Measurements from ENCODE around the gene MLN.

Gene MLN

GRCh38 chr6:33803571-33804053, at the start of gene MLN:
TSS of gene MLN (minus strand) at chr6:33804003. CDS start at chr6:33801163, 2,840 bp downstream.
- no peak for DNase-seq

GRCh38 chr6:33853026-33853425, 49.2 kb upstream of the MLN start:
- DNase-seq = no peak

DNA sequence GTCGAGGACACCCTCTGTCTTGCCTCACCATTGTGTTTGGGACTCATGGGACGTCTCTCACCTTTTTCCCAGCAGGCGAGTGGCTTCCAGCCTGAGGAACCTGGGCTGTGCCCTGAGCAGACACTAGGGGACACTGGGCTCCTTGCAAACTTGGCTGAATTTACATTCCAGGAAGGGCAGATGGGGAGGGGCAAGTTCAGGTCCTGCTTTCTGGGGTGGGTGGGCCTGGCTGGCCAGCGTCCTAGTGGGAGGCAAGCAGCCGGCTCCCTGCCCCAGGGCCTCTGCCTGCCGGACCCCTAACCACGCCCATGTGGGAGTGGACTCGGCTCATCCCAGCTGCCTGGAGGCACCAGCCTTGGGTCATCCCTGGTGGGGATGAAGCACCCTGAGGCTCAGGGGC, 48.2 kb upstream of the MLN start:
- DNase-seq = no peak

DNA sequence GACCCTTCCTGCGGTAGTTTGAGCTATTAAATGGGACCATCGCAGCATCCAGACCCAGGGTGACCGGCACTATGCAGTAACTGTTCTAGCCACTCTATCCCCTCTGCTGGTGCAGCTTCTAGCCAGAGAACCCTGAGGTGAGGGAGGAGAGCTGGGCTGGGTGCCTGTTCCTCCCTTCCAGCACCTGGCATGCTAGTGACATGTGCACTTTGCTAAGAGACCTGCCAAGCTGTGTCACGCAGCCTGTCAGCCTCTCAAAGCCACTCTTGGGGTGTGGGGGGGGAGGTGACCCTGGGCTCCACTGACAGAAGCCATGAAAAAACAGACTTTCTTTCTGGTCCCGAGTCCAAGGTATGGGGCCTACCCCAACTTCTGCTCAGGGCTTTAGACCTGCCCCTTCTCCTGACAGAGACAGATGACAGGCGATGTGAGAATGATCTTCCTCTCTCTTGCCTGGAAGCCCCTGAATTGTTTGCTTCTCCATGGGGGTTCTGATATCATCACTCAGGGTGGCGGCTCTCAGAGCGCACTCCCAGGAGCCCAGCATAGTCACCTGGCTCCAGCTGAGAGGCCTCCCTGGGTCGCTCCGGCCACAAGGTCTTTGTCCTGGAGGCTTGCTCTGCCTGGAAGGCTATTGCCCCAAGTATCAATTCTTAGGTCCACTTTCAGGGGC, 47.2 kb upstream of the MLN start:
- no peak for DNase-seq

DNA sequence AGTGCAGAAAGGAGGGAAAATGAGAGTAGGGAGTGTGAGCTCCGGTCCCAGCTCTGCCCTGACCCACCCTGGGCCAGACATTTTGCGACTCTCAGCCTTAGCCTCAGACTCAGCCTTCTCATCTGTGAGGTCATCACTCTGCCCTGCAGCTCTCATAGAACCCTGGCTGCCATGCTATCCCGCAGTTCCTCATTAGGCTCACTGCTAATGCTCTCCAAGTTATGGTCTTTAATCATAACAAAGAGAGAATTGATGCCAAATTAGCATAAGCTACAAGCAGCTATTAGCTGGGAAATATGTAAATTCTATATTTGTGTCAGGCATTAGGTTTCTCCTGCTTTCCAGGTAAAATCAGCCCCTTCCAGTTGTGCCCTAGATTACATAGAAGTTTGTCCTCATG, 46.5 kb upstream of the MLN start:
- no peak for DNase-seq

- DNase-seq = no peak
Observed at GRCh38 chr6:33849500-33850075, 45.8 kb upstream of the MLN start.

- DNase-seq = no peak
Observed at GRCh38 chr6:33848484-33848883, 44.7 kb upstream of the MLN start.

DNA sequence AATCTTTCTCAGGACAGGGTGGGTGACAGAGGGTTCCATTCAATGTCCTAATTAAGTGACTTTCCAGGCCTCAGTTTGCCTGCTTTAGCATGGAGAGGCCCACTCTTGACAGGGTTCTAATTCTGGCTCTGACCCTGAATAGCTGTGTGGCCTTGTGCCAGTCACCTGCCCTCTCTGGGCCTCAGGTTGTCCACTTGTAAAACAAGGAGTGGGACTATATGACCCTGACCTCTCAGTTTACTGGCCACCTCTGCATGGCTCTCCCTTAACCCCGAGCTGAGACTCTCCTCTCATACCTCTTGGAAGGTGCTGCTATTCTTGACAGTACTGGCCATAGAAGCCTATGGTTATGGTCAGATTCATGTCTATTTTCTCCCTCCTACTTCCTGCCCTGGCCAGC, 44.1 kb upstream of the MLN start:
- DNase-seq = no peak

DNA sequence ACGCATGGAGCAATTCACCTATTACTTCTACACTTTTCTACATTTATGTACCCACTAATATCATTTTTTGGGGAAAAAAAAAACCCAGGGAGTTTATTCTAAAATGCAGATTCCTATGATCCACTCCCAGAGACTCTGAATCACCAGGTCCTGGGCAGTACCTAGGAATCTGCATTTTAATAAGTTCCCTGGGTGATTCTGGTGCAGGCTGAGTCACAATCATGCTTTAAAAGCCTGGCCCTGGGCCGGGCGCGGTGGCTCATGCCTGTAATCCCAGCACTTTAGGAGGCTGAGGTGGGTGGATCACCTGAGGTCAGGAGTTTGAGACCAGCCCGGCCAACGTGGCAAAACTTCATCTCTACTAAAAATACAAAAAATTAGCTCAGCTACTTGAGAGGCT, 43.3 kb upstream of the MLN start:
- no peak for DNase-seq

DNA sequence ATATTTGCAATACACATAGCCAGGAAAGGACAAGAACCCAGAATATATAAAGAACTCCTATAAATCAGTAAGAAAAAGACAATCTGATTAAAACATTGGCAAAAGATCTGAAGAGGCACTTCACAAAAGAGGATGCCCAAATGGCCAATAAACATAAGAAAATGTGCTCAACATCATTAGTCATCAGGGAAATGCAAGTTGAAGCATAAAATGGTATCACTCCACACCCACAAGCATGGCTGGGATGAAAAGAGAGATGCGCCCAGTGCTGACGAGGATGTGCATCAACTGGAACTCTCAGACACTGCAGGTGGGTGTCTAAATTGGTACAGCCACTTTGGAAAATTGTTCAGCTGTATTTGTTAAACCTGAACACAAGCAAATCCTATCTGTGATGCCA, 42.4 kb upstream of the MLN start:
- no peak for DNase-seq

GRCh38 chr6:33845031-33845745, 41.4 kb upstream of the MLN start:
- no peak for DNase-seq

GRCh38 chr6:33843131-33844121, 39.6 kb upstream of the MLN start:
- no peak for DNase-seq

GRCh38 chr6:33841868-33842267, 38.1 kb upstream of the MLN start:
- DNase-seq = no peak

DNA sequence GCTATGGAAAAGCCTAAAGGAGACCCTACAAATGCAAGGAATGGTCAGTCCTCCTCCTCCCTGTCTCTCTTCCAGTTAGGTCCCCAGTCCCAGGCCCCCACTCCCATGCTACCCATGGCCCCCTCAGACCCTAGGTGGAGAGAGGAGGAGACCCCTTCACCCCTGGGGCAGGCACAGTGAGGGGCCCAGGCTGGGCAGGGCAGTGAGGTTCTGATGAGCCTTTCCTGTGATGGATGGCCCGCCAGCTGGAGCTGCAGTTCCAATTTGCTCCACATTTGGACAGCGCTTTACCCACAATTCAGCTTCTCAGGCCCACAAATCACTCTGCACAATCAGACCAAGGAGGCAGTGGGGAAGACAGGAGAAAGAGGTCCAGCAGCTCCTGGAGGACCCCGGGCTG, 37.3 kb upstream of the MLN start:
- DNase-seq = no peak

GRCh38 chr6:33840048-33840926, 36.5 kb upstream of the MLN start:
- peak; percentile 36 to 45 for DNase-seq

GRCh38 chr6:33839399-33840047, 35.7 kb upstream of the MLN start:
- DNase-seq = no peak

DNA sequence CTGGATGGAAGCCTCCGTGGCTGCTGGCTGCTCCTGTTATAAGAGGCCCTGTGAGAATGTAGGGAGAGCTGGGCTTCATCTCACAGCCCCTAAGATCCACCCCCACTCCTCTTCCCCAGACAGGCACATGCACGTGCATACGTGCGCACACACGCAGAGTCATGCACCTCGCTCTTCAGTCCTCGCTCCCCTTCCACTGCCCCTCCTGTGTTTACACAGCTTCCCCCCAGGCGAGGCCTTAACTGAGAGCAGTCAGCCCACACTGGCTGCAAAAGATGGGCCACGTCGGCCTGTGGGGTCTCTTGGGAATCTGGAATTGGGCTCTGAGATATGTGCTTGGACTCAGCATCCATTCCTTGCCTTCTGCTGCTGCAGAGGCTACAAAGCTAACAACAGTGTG, 35.2 kb upstream of the MLN start:
- no peak for DNase-seq

DNA sequence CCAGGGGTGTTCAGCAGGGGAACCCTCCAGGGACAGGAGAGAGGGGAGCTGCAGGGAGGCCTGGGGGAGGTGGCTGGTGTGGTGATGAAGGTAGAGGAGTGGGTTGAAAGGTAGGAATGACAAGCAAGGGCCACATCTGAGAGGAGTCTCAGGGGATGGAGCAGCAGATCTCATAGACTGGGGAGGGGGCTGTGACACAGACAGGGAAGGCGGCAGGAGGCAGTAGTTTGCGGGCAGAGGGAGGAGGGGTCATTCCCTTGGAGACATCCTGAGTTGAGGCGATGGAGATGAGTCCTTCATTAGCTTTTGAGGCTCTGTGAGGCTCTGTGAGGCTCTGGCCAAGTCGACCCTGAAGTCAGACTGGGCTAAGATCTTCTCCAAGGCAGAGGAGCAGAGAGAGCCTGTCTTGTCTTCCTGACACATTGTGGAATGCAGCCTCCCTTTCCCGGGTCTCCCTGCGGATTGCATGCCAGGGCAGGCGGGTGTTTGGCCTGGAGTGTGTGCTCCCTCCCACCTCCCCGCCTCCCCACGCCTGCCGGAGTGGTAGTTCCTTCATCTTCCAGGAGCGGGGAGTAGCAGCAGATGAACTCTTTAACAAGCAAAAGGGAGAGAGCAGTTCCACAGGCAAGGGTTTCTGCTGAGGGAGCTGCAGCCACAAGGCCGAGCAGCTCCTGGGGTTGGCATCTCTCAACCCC, 34.3 kb upstream of the MLN start:
- DNase-seq = no peak

DNA sequence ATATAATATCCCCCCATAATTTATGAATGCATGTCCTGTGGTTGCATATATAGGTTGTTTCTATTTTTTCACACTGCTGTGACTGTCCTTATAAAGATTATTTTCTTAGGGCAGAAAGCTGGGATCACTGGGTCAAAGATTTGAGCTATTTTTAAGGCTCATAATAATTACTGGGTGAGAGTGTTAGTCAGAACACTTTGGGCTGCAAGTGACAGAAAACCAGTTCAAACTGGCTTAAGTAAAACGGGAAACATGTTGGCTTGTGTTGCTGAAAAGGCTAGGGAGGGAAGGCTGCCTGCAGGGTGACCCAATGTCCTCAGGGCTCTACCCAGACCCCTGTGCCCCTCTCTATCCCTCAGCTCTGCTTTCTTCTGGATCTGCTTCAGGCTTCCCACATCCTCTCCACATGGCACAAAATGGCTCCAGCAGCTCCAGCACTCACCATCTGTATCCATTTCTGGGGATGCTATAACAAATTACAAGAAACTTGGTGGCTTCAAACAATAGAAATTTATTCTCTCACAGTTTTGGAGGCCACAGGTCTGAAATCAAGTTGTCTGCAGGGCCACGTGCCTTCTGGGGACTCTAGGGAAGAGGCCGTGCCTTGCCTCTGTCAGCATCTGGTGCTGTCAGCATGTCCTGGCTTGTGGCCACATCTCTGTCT, 33.1 kb upstream of the MLN start:
- no peak for DNase-seq
